Rectal smooth muscle tissue (tissue), 1 donor: ENCODE data around the gene FGF19.

Source experiments
- H3K27ac ChIP-seq: one replicate; pipeline ENCODE4 v1.7.0; 2013; ENCODE audit warnings: low read depth, low read length, inconsistent platforms
- H3K27me3 ChIP-seq: one replicate; pipeline ENCODE4 v1.7.0; 2013; ENCODE audit warnings: low read length; ENCODE audit not compliant: control insufficient read depth, insufficient read depth
- H3K36me3 ChIP-seq: one replicate; pipeline ENCODE4 v1.7.0; 2013; ENCODE audit warnings: low read length; ENCODE audit not compliant: control insufficient read depth, insufficient read depth
- H3K4me1 ChIP-seq: one replicate; pipeline ENCODE4 v1.7.0; 2013; ENCODE audit warnings: low read length; ENCODE audit not compliant: control insufficient read depth, insufficient read depth
- H3K4me3 ChIP-seq: one replicate; pipeline ENCODE4 v1.7.0; 2013; ENCODE audit warnings: low read length
- H3K9ac ChIP-seq: one replicate; pipeline ENCODE4 v1.7.0; 2013; ENCODE audit warnings: low read length

The FGF19 gene

GRCh38 chr11:69654001-69654659 lies 49.7 kb downstream of the FGF19 start:
- no peak overlapping the region for H3K4me3 ChIP-seq
- no peak overlapping the region for H3K9ac ChIP-seq
- no peaks in the 10 kb centered on the region for H3K36me3 ChIP-seq
- no peaks in the 10 kb centered on the region for H3K27me3 ChIP-seq
- no peak overlapping the region for H3K27ac ChIP-seq
- no peaks in the 10 kb centered on the region for H3K4me1 ChIP-seq

- Histone ChIP-seq H3K27me3 (no peaks in the 10 kb centered on the region), H3K36me3 (no peaks in the 10 kb centered on the region), H3K4me1 (no peaks in the 10 kb centered on the region), H3K27ac (no peak overlapping the region), H3K4me3 (no peak overlapping the region), H3K9ac (no peak overlapping the region)
These were observed 50.3 kb downstream of the FGF19 start for GRCh38 chr11:69653406-69653960.

- no peaks in the 10 kb centered on the region for H3K27me3 ChIP-seq
- H3K4me1 ChIP-seq: no peaks in the 10 kb centered on the region
- peaks cover 1% of the 10 kb centered on the region for H3K36me3 ChIP-seq
These were observed 50.8 kb downstream of the FGF19 start for GRCh38 chr11:69652999-69653398.

GRCh38 chr11:69651834-69652620 lies 51.8 kb downstream of the FGF19 start:
- H3K4me3 ChIP-seq: no peak overlapping the region
- peaks cover 2% of the 10 kb centered on the region for H3K36me3 ChIP-seq

More at GRCh38 chr11:69652999-69653398, 50.8 kb downstream of the FGF19 start:
- Histone ChIP-seq H3K27ac (no peak overlapping the region), H3K9ac (no peak overlapping the region), H3K4me3 (no peak overlapping the region)

DNA sequence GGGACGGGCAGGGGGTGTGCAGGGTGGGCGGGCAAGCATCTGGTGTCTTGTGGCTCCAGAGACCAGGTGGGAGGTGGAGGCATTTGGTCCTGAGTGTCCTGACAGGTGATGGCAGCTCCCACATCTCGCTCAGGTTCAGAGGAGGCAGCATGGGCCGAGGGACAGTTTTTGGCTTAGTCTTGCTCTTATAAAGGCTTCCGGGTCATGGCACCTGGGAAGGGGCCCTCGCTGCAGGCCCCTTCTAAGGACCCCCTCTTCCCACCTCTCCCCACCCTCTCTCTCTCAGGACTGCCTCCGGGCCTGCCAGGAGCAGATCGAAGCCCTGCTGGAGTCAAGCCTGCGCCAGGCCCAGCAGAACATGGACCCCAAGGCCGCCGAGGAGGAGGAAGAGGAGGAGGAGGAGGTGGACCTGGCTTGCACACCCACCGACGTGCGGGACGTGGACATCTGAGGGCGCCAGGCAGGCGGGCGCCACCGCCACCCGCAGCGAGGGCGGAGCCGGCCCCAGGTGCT lies 52.9 kb downstream of the FGF19 start:
- Histone ChIP-seq H3K27me3 (no peaks in the 10 kb centered on the region), H3K4me1 (no peaks in the 10 kb centered on the region), H3K4me3 (no peak overlapping the region), H3K36me3 (peaks cover 2% of the 10 kb centered on the region), H3K9ac (no peak overlapping the region), H3K27ac (no peak overlapping the region)

More at GRCh38 chr11:69651834-69652620, 51.8 kb downstream of the FGF19 start:
- no peak overlapping the region for H3K27ac ChIP-seq
- H3K4me1 ChIP-seq: no peaks in the 10 kb centered on the region
- H3K27me3 ChIP-seq: no peaks in the 10 kb centered on the region
- no peak overlapping the region for H3K9ac ChIP-seq

DNA sequence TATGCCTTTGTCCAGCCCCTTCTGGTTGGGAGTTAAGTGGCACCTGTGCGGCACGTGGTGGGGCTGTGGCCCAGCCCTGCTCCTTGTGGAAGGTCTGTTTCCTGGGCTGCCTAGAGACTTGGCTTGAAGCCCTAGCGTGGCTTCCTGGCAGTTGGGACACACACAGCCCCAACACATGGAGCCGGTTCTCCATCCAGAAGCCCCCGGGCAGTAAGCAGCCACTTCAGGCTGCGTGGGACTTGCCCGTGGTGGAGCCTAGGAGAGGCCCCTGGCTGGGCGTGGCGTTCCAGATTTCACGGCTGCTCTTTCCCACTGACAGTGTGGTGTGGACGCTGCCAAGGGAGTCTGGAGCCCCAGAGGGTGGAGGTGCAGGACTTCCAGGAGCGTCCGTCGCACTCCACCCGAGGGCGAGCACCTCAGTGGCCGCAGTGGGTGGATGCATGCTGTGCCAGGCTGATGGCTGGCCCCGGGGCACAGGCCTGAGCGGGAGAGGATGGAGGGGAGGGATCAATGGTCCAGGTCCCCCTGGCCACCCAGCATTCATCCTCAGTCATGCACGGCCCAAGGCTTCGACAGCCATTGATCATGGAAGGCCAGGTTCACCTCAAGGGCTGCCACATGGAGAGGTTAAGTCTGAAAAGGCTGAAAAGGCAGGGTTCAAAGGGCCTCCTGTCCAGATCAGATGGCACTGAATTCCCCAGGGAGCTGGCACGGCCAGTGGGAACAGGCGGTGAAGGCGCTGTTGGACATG lies 53.6 kb downstream of the FGF19 start:
- no peak overlapping the region for H3K27ac ChIP-seq
- H3K36me3 ChIP-seq: peaks cover 4% of the 10 kb centered on the region
- no peak overlapping the region for H3K9ac ChIP-seq
- no peaks in the 10 kb centered on the region for H3K4me1 ChIP-seq
- H3K4me3 ChIP-seq: no peak overlapping the region
- H3K27me3 ChIP-seq: no peaks in the 10 kb centered on the region

DNA sequence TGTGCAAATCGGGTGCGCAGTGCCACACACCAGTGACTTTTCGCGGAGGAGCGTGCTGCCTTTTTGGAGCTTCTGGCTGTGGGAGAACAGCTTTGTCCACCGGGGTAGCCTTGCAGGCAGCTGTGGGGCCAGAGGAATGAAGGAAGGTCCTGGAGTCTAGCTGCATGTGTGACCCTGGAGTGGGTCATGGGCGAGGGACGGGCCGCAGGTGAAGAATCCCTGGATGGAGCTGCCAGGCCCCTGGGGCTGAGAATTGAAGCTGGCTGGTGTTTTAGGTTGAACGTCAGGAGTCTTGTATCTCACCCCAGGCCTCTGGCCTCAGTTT lies 54.3 kb downstream of the FGF19 start:
- H3K4me3 ChIP-seq: no peak overlapping the region
- no peak overlapping the region for H3K27ac ChIP-seq
- H3K27me3 ChIP-seq: no peaks in the 10 kb centered on the region
- H3K9ac ChIP-seq: no peak overlapping the region
- H3K4me1 ChIP-seq: peaks cover 5% of the 10 kb centered on the region
- peaks cover 4% of the 10 kb centered on the region for H3K36me3 ChIP-seq

DNA sequence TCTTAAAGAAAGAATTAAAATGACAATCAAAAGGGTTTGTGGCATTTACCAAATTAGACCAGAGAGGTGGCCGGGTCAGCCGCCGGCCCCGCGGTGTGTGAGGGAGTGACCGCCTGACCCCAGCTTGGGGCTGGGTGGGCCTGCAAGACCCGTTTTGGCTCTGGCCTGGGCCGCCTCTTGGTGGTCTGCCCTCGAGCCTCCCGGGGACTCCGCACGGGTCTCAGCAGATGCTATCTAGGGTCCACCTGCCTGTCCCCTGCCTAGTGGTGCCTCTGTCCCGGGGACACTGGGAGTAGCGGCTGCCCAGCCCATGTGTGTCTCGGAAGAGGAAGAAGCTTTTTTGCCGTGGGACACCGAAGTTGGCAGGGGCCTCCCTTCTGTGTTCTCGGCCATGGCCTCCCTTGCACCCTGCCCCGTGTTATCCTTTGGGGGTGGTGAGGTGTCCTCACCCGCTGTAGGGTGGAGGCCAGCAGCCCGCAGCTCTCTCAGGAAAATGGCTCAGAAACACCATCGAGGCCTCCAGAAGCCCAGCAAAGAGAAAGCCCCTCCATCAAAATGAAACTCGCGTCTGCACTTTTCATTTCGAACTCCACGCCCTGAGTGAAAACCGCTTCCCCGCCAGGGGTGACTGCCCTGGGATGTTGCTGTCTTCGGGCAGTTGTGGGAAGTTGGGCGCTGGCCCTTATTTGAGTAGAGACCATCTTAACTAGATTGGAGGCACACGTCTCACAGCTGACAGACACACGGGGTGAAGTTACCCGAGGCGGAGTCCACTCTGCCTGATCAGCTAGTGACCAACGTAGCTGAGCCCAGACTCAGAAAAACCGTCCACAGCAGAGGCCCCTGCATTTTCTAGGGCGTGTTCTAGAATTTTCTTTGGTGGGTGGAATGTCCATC lies 54.9 kb downstream of the FGF19 start:
- Histone ChIP-seq H3K9ac (no peak overlapping the region), H3K27ac (no peak overlapping the region), H3K27me3 (no peaks in the 10 kb centered on the region), H3K4me1 (peaks cover 11% of the 10 kb centered on the region), H3K36me3 (peaks cover 4% of the 10 kb centered on the region), H3K4me3 (no peak overlapping the region)
